Endothelial cell (in vitro differentiated cells): ENCODE results near the gene DSTYK. TPM values are rescaled to one million over a fixed set of nuclear protein-coding genes. Genes with fewer than 3 reads are reported as not detected.

Experiments
- DNase-seq: peaks from one replicate; pipeline ENCODE4 v3.0.0; 2021; ENCODE audit warnings: low spot score
- H3K27ac Mint-ChIP-seq: one replicate; pipeline ENCODE4 v1.8.0; 2021; ENCODE audit warnings: mixed read lengths, inconsistent platforms; ENCODE audit not compliant: unreplicated experiment
- H3K27me3 Mint-ChIP-seq: one replicate; pipeline ENCODE4 v1.8.0; 2021; ENCODE audit warnings: mild to moderate bottlenecking, moderate library complexity, mixed read lengths, inconsistent platforms; ENCODE audit not compliant: unreplicated experiment
- H3K36me3 Mint-ChIP-seq: one replicate; pipeline ENCODE4 v1.8.0; 2021; ENCODE audit warnings: mild to moderate bottlenecking, low read depth, mixed read lengths, inconsistent platforms; ENCODE audit not compliant: unreplicated experiment
- H3K4me1 Mint-ChIP-seq: one replicate; pipeline ENCODE4 v1.8.0; 2021; ENCODE audit warnings: mild to moderate bottlenecking, mixed read lengths, inconsistent platforms; ENCODE audit not compliant: unreplicated experiment
- H3K4me3 Mint-ChIP-seq: one replicate; pipeline ENCODE4 v1.8.0; 2021; ENCODE audit warnings: mild to moderate bottlenecking, mixed read lengths, inconsistent platforms; ENCODE audit not compliant: unreplicated experiment
- H3K9me3 Mint-ChIP-seq: one replicate; pipeline ENCODE4 v1.8.0; 2021; ENCODE audit warnings: mixed read lengths, inconsistent platforms; ENCODE audit not compliant: unreplicated experiment
- CTCF ChIP-seq: fragments of 200-600 bp; sonication (generic); IDR thresholded peaks from one replicate; pipeline ENCODE4 v1.5.0; 2021; ENCODE audit warnings: antibody characterized with exemption; ENCODE audit not compliant: unreplicated experiment
- total RNA-seq: library from RNA; stranded (reverse); fragmentation: NEBNext Ultra II Directional; extraction: Animal tissue kit (Norgen Biotek cat#: 25700); gene quantifications from one replicate; pipeline ENCODE4 v1.2.1, GENCODE V29; 2021; ENCODE audit not compliant: unreplicated experiment

Gene DSTYK
- total RNA-seq, 1 donor from 2014 or later: 12.2 TPM

DNA sequence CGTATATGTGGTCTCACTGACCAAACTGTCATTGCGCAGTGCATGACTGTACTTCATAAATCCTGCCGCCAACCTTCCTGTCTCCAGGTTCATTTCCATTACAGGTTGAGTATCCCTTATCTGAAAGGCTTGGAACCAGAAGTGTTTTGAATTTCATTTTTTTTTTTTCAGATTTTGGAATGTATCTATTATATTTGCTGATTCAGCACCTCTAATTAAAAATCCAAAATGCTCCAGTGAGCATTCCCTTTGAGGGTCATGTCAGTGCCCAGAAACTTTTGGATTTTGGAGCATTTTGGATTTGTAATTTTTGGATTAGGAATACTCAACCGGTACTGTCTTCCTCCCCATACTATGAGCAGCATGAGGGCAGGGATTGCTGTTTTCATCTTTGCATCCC lies 59.0 kb downstream of the DSTYK start:
- Mint-ChIP-seq H3K27ac (no peak overlapping the region), H3K27me3 (peaks cover under 1% of the 10 kb centered on the region), H3K4me1 (no peaks in the 10 kb centered on the region), H3K36me3 (peaks cover 51% of the 10 kb centered on the region), H3K9me3 (peaks cover 13% of the 10 kb centered on the region), H3K4me3 (no peak overlapping the region)
- no peak for TF ChIP-seq CTCF
- DNase-seq: no peak

GRCh38 chr1:205150651-205151428 lies 60.7 kb downstream of the DSTYK start:
- Mint-ChIP-seq H3K27me3 (no peaks in the 10 kb centered on the region), H3K4me3 (no peak overlapping the region), H3K9me3 (peaks cover 4% of the 10 kb centered on the region), H3K4me1 (no peaks in the 10 kb centered on the region), H3K36me3 (peaks cover 39% of the 10 kb centered on the region), H3K27ac (no peak overlapping the region)
- DNase-seq: no peak
- no peak for TF ChIP-seq CTCF

- Mint-ChIP-seq H3K36me3 (peaks cover 17% of the 10 kb centered on the region), H3K4me1 (no peaks in the 10 kb centered on the region), H3K4me3 (peak overlapping the region; percentile 27), H3K27me3 (no peaks in the 10 kb centered on the region), H3K9me3 (no peaks in the 10 kb centered on the region), H3K27ac (no peak overlapping the region)
- no peak for TF ChIP-seq CTCF
- no peak for DNase-seq
Measured at GRCh38 chr1:205147191-205147835, 64.2 kb downstream of the DSTYK start.

GRCh38 chr1:205144751-205145150 lies 66.8 kb downstream of the DSTYK start:
- H3K36me3 Mint-ChIP-seq: peaks cover 17% of the 10 kb centered on the region
- no peak for TF ChIP-seq CTCF
- no peaks in the 10 kb centered on the region for H3K27me3 Mint-ChIP-seq
- no peak for DNase-seq
- no peaks in the 10 kb centered on the region for H3K9me3 Mint-ChIP-seq
- H3K4me1 Mint-ChIP-seq: no peaks in the 10 kb centered on the region
- no peak overlapping the region for H3K27ac Mint-ChIP-seq
- no peak overlapping the region for H3K4me3 Mint-ChIP-seq
